T-helper 2 cell treated with Interferon-gamma antibody and Interleukin-4, amounts not matched to agents 100 ng/mL and 5 ng/mL, for 36 hours (primary cell): ENCODE data around the gene TTN. TPM values are rescaled to one million over a fixed set of nuclear protein-coding genes. Genes with fewer than 3 reads are reported as not detected.

Experiments
- intact Hi-C: fragments of 100-400 bp; cut with micrococcal nuclease; formaldehyde crosslinking; loops from one replicate; pipeline ENCODE4 v1.15.1; 2023
- total RNA-seq: library from RNA; stranded (reverse); gene quantifications from 2 replicates; pipeline ENCODE4 v1.2.3, GENCODE V29; 2022

TTN gene
- total RNA-seq, 1 donor from 2014 or later, result 12.4 TPM

GRCh38 chr2:178506524-178506923 is 300.7 kb downstream of the TTN start:
- intact Hi-C loops, result no loop called here

GRCh38 chr2:178506101-178506500 is 301.1 kb downstream of the TTN start:
- intact Hi-C loops, result no loop called here

- intact Hi-C loops, result no loop called here
These were observed 304.5 kb downstream of the TTN start for GRCh38 chr2:178502751-178503150.

GRCh38 chr2:178499640-178500039 is 307.6 kb downstream of the TTN start:
- intact Hi-C loops, result no loop called here

- intact Hi-C loops, result no loop called here
These were observed 309.1 kb downstream of the TTN start for GRCh38 chr2:178498137-178498536.

- intact Hi-C loops, result no loop called here
These were observed 311.2 kb downstream of the TTN start for GRCh38 chr2:178496049-178496448.

GRCh38 chr2:178491612-178492011 is 315.6 kb downstream of the TTN start:
- intact Hi-C loops, result no loop called here

- intact Hi-C loops, result no loop called here
These were observed 321.9 kb downstream of the TTN start for GRCh38 chr2:178485356-178485755.

GRCh38 chr2:178484245-178485041 is 322.8 kb downstream of the TTN start:
- intact Hi-C loops, result no loop called here

GRCh38 chr2:178482437-178482836 is 324.8 kb downstream of the TTN start:
- intact Hi-C loops, result no loop called here

GRCh38 chr2:178480227-178481181 is 326.7 kb downstream of the TTN start, which contains the start of gene PLEKHA3:
PLEKHA3 (plus strand) TSS chr2:178480457; CDS start chr2:178480870, 413 bp downstream.
- intact Hi-C loops, result loop anchor here (1.0 kb wide), 1 partner anchor 43 kb away; no protein-coding TSS in a partner anchor

GRCh38 chr2:178479758-178480226 is 327.4 kb downstream of the TTN start:
- intact Hi-C loops, result loop anchor here (1.0 kb wide), 2 partner anchors 44 to 366 kb away; no protein-coding TSS in a partner anchor

- intact Hi-C loops, result loop anchor here (1.0 kb wide), 1 partner anchor 366 kb away; no protein-coding TSS in a partner anchor
These were observed 328.0 kb downstream of the TTN start for GRCh38 chr2:178479275-178479616.

- intact Hi-C loops, result loop anchor here (1.0 kb wide), 3 partner anchors 27 to 365 kb away; partner anchors contain the start of genes PJVK and PRKRA
These were observed 328.6 kb downstream of the TTN start, which contains the start of gene FKBP7 for GRCh38 chr2:178478439-178479274. FKBP7 (minus strand) TSS chr2:178478600; CDS start chr2:178478499, 101 bp downstream.

GRCh38 chr2:178478130-178478438 is 329.1 kb downstream of the TTN start:
- intact Hi-C loops, result loop anchor here (1.0 kb wide), 2 partner anchors 27 to 64 kb away; partner anchors contain the start of genes PJVK and PRKRA

- intact Hi-C loops, result loop anchor here (1.0 kb wide), 2 partner anchors 26 to 63 kb away; partner anchors contain the start of genes PJVK and PRKRA
These were observed 329.6 kb downstream of the TTN start for GRCh38 chr2:178477443-178478129.

- intact Hi-C loops, result no loop called here
These were observed 330.7 kb downstream of the TTN start for GRCh38 chr2:178476477-178476876.
